ENCODE measurements around the gene ZDHHC11. TPM values are rescaled to one million over a fixed set of nuclear protein-coding genes. Genes with fewer than 3 reads are reported as not detected.
"Not testable (repeated sequence)": the region's sequence is repeated elsewhere in the genome, so short reads cannot be mapped to it uniquely, and the experiment has no call there.

The ZDHHC11 gene
- total RNA-seq, 1 experiment from 2014 or later = 17.0 TPM

- no peaks in the 10 kb centered on the region for H3K79me2 ChIP-seq (ENCODE audit: insufficient read depth, low read length)
- no peaks in the 10 kb centered on the region for H3K9me3 ChIP-seq (ENCODE audit: control insufficient read depth in 1 of 2, insufficient read depth in 1 of 2, low read depth in 1 of 2, low read length in 2 of 2)
- no TSS peak for BruUV-seq (replicated peaks)
- H4K20me1 ChIP-seq (ENCODE audit: insufficient read depth) = no peaks in the 10 kb centered on the region
- H3K9me2 ChIP-seq (ENCODE audit: insufficient read depth) = no peaks in the 10 kb centered on the region
- H3K27me3 ChIP-seq (ENCODE audit: insufficient read depth, low read length) = no peaks in the 10 kb centered on the region
- intact Hi-C loops (cut with micrococcal nuclease) = no loop called here
- no peak for TF ChIP-seq FOSL1 (IDR thresholded peaks at IDR 0.05; ENCODE audit: low read depth)
- no peak for TF ChIP-seq MAX (IDR thresholded peaks at IDR 0.05)
- no peak for TF ChIP-seq ZNF274 (IDR thresholded peaks at IDR 0.05; ENCODE audit: low read depth, low read length)
- TF ChIP-seq ELF1 (IDR thresholded peaks at IDR 0.05; ENCODE audit: borderline replicate concordance, low read depth) = no peak
- TF ChIP-seq CEBPB (IDR thresholded peaks at IDR 0.05; ENCODE audit: low read depth) = no peak
- no peaks in the 10 kb centered on the region for H3K36me3 ChIP-seq (ENCODE audit: control insufficient read depth in 1 of 2, insufficient read depth in 2 of 2, low read length in 2 of 2)
- DNase-seq (ENCODE audit: low read depth, low spot score) (no peak), ATAC-seq (no peak)
- no peaks in the 10 kb centered on the region for H3K4me1 ChIP-seq (ENCODE audit: control insufficient read depth in 1 of 2, insufficient read depth in 2 of 2, low read length in 2 of 2)
- H2AFZ ChIP-seq (ENCODE audit: low read depth, low read length, poor library complexity, severe bottlenecking) = no peak overlapping the region
- ChIA-PET RAD21 (ENCODE audit: low non-redundant PET in 1 of 2, low total read pairs in 2 of 2, uncharacterized antibody in 2 of 2, unreplicated experiment in 2 of 2) (no interaction called here), POLR2A (no interaction called here), CTCF (no interaction called here)
- no peak overlapping the region for H3K4me2 ChIP-seq (ENCODE audit: low read length)
- H3K9ac ChIP-seq (ENCODE audit: low read length) = no peak overlapping the region
- H3K4me3 ChIP-seq (replicated peaks in 1 of 2; ENCODE audit: low read depth in 1 of 2, low read length in 2 of 2) = no peak overlapping the region
- no peak overlapping the region for H3K27ac ChIP-seq (ENCODE audit: low read depth, low read length)
Observed at GRCh38 chr5:775961-776861, 74.6 kb downstream of the ZDHHC11 start.

- H3K4me3 ChIP-seq (replicated peaks in 1 of 2; ENCODE audit: low read depth in 1 of 2, low read length in 2 of 2); H4K20me1 ChIP-seq (ENCODE audit: insufficient read depth); BruUV-seq (replicated peaks); H3K27ac ChIP-seq (ENCODE audit: low read depth, low read length); H3K4me1 ChIP-seq (ENCODE audit: control insufficient read depth in 1 of 2, insufficient read depth in 2 of 2, low read length in 2 of 2); H3K27me3 ChIP-seq (ENCODE audit: insufficient read depth, low read length); DNase-seq (ENCODE audit: low read depth, low spot score); H3K9me2 ChIP-seq (ENCODE audit: insufficient read depth); H2AFZ ChIP-seq (ENCODE audit: low read depth, low read length, poor library complexity, severe bottlenecking); H3K9ac ChIP-seq (ENCODE audit: low read length); ATAC-seq; CTCF ChIA-PET; POLR2A ChIA-PET; H3K9me3 ChIP-seq (ENCODE audit: control insufficient read depth in 1 of 2, insufficient read depth in 1 of 2, low read depth in 1 of 2, low read length in 2 of 2); H3K79me2 ChIP-seq (ENCODE audit: insufficient read depth, low read length); H3K36me3 ChIP-seq (ENCODE audit: control insufficient read depth in 1 of 2, insufficient read depth in 2 of 2, low read length in 2 of 2); intact Hi-C loops (cut with micrococcal nuclease); RAD21 ChIA-PET (ENCODE audit: low non-redundant PET in 1 of 2, low total read pairs in 2 of 2, uncharacterized antibody in 2 of 2, unreplicated experiment in 2 of 2); H3K4me2 ChIP-seq (ENCODE audit: low read length): not testable (repeated sequence)
Observed at GRCh38 chr5:775595-775960, 75.2 kb downstream of the ZDHHC11 start.

GRCh38 chr5:774854-775505 is 75.8 kb downstream of the ZDHHC11 start:
- H3K79me2 ChIP-seq (ENCODE audit: insufficient read depth, low read length); H3K27me3 ChIP-seq (ENCODE audit: insufficient read depth, low read length); H3K4me1 ChIP-seq (ENCODE audit: control insufficient read depth in 1 of 2, insufficient read depth in 2 of 2, low read length in 2 of 2); H3K4me2 ChIP-seq (ENCODE audit: low read length); H2AFZ ChIP-seq (ENCODE audit: low read depth, low read length, poor library complexity, severe bottlenecking); H3K9me3 ChIP-seq (ENCODE audit: control insufficient read depth in 1 of 2, insufficient read depth in 1 of 2, low read depth in 1 of 2, low read length in 2 of 2); intact Hi-C loops (cut with micrococcal nuclease); DNase-seq (ENCODE audit: low read depth, low spot score); H3K4me3 ChIP-seq (replicated peaks in 1 of 2; ENCODE audit: low read depth in 1 of 2, low read length in 2 of 2); H4K20me1 ChIP-seq (ENCODE audit: insufficient read depth); H3K9ac ChIP-seq (ENCODE audit: low read length); RAD21 ChIA-PET (ENCODE audit: low non-redundant PET in 1 of 2, low total read pairs in 2 of 2, uncharacterized antibody in 2 of 2, unreplicated experiment in 2 of 2); H3K36me3 ChIP-seq (ENCODE audit: control insufficient read depth in 1 of 2, insufficient read depth in 2 of 2, low read length in 2 of 2); POLR2A ChIA-PET; CTCF ChIA-PET; H3K27ac ChIP-seq (ENCODE audit: low read depth, low read length); H3K9me2 ChIP-seq (ENCODE audit: insufficient read depth); BruUV-seq (replicated peaks); ATAC-seq: not testable (repeated sequence)

- DNase-seq (ENCODE audit: low read depth, low spot score); H3K27me3 ChIP-seq (ENCODE audit: insufficient read depth, low read length); H3K27ac ChIP-seq (ENCODE audit: low read depth, low read length); H3K36me3 ChIP-seq (ENCODE audit: control insufficient read depth in 1 of 2, insufficient read depth in 2 of 2, low read length in 2 of 2); H3K79me2 ChIP-seq (ENCODE audit: insufficient read depth, low read length); BruUV-seq (replicated peaks); H3K4me3 ChIP-seq (replicated peaks in 1 of 2; ENCODE audit: low read depth in 1 of 2, low read length in 2 of 2); H3K9ac ChIP-seq (ENCODE audit: low read length); H4K20me1 ChIP-seq (ENCODE audit: insufficient read depth); H3K4me1 ChIP-seq (ENCODE audit: control insufficient read depth in 1 of 2, insufficient read depth in 2 of 2, low read length in 2 of 2); H3K9me3 ChIP-seq (ENCODE audit: control insufficient read depth in 1 of 2, insufficient read depth in 1 of 2, low read depth in 1 of 2, low read length in 2 of 2); H3K4me2 ChIP-seq (ENCODE audit: low read length); ATAC-seq; H3K9me2 ChIP-seq (ENCODE audit: insufficient read depth); POLR2A ChIA-PET; H2AFZ ChIP-seq (ENCODE audit: low read depth, low read length, poor library complexity, severe bottlenecking); RAD21 ChIA-PET (ENCODE audit: low non-redundant PET in 1 of 2, low total read pairs in 2 of 2, uncharacterized antibody in 2 of 2, unreplicated experiment in 2 of 2); CTCF ChIA-PET; intact Hi-C loops (cut with micrococcal nuclease): not testable (repeated sequence)
Observed at GRCh38 chr5:774304-774703, 76.5 kb downstream of the ZDHHC11 start.
